Mesothelial cell of epicardium (in vitro differentiated cells): ENCODE measurements around the gene LAMA3. TPM values are rescaled to one million over a fixed set of nuclear protein-coding genes. Genes with fewer than 3 reads are reported as not detected.

ENCODE experiments used
- DNase-seq, 2 experiments: peaks; one replicate each; pipeline ENCODE4 v3.0.0; 2021; ENCODE audit warnings: low spot score in 2 of 2; ENCODE audit not compliant: unreplicated experiment in 2 of 2
- H3K27ac Mint-ChIP-seq: 2 replicates; pipeline ENCODE4 v1.8.0; 2021; ENCODE audit warnings: mixed read lengths
- H3K27me3 Mint-ChIP-seq: 2 replicates; pipeline ENCODE4 v1.8.0; 2021; ENCODE audit warnings: low read depth, mixed read lengths
- H3K36me3 Mint-ChIP-seq: 2 replicates; pipeline ENCODE4 v1.8.0; 2021; ENCODE audit warnings: mixed read lengths
- H3K4me1 Mint-ChIP-seq: 2 replicates; pipeline ENCODE4 v1.8.0; 2021; ENCODE audit warnings: mixed read lengths
- H3K4me3 Mint-ChIP-seq: 2 replicates; pipeline ENCODE4 v1.8.0; 2021; ENCODE audit warnings: mild to moderate bottlenecking, moderate library complexity, mixed read lengths
- H3K9me3 Mint-ChIP-seq: 2 replicates; pipeline ENCODE4 v1.8.0; 2021; ENCODE audit warnings: mixed read lengths
- total RNA-seq: library from RNA; stranded (reverse); gene quantifications from 3 replicates; pipeline ENCODE4 v1.2.1, GENCODE V29; 2021
- TF ChIP-seq, protein P1 (sequence below): fragments of 200-600 bp; sonication (generic); IDR thresholded peaks from one replicate; pipeline ENCODE4 v1.5.0; 2021; ENCODE audit warnings: antibody characterized with exemption; ENCODE audit not compliant: unreplicated experiment

Gene LAMA3
- total RNA-seq, 1 donor from 2014 or later: 6.7 TPM

DNA sequence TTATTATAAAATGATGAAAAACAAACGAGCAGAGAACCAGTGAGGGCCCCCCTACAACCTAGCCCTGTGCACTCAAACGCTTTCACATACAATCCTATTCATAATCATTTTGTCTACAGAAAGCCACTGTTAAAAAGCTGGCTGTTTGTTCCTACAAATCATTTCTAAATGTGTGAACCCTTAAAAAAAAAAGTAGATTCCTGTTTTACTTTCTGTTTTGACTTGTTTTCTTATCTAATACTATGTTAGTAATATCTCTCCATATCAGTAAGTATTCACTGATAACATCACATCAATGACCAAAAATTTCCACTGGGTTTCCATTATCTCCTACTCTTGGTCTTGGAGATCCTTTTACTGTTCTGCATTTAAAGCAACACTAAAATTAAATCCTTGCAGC lies 196.5 kb downstream of the LAMA3 start:
- no peak overlapping the region for H3K27ac Mint-ChIP-seq
- H3K27me3 Mint-ChIP-seq: no peaks in the 10 kb centered on the region
- H3K4me1 Mint-ChIP-seq: peaks cover 45% of the 10 kb centered on the region
- H3K4me3 Mint-ChIP-seq: no peak overlapping the region
- no peak for DNase-seq
- TF ChIP-seq, protein P1, sequence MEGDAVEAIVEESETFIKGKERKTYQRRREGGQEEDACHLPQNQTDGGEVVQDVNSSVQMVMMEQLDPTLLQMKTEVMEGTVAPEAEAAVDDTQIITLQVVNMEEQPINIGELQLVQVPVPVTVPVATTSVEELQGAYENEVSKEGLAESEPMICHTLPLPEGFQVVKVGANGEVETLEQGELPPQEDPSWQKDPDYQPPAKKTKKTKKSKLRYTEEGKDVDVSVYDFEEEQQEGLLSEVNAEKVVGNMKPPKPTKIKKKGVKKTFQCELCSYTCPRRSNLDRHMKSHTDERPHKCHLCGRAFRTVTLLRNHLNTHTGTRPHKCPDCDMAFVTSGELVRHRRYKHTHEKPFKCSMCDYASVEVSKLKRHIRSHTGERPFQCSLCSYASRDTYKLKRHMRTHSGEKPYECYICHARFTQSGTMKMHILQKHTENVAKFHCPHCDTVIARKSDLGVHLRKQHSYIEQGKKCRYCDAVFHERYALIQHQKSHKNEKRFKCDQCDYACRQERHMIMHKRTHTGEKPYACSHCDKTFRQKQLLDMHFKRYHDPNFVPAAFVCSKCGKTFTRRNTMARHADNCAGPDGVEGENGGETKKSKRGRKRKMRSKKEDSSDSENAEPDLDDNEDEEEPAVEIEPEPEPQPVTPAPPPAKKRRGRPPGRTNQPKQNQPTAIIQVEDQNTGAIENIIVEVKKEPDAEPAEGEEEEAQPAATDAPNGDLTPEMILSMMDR: no peak
- no peaks in the 10 kb centered on the region for H3K9me3 Mint-ChIP-seq
- H3K36me3 Mint-ChIP-seq: no peaks in the 10 kb centered on the region

DNA sequence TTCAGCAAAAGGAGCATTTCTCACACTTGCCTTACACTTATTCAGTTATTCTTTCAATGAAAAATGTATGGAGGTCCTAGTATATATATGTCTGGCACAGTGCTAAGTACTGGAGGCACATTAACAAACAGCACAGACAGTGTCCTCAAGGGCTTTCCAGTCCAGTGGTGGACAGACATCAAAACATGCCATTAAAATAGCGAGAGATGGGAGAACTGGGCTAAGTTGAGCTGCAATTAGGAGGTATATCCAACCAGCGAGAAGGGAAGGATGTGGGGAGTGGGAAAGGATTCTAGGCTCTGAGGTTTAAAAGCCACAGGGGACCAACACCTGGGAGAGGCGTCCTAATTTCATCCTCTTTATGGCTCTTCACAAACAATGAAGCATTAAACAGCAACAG lies 197.8 kb downstream of the LAMA3 start:
- Mint-ChIP-seq H3K27ac (no peak overlapping the region), H3K9me3 (no peaks in the 10 kb centered on the region), H3K4me3 (no peak overlapping the region), H3K27me3 (no peaks in the 10 kb centered on the region), H3K36me3 (no peaks in the 10 kb centered on the region), H3K4me1 (peaks cover 42% of the 10 kb centered on the region)
- TF ChIP-seq, protein P1: no peak
- no peak for DNase-seq

DNA sequence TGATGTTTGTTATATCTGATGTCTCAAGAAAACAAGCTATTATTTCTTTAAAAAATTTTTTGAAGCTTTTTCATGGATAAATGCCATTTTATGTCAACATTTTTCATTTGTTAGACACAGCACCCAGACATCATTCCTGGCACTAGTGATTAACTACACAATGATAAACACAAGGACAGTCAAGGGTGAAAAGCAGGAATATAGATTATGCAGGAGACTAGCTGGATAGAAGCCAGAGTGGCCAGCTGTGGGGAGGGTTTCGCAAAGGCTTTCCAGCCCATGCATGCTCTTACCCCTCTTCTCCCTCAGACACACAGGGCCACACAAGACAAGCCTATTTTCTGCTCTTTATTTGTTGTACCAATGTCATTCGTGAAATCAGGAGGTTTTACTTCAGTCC lies 198.2 kb downstream of the LAMA3 start:
- no peak for DNase-seq
- no peaks in the 10 kb centered on the region for H3K36me3 Mint-ChIP-seq

DNA sequence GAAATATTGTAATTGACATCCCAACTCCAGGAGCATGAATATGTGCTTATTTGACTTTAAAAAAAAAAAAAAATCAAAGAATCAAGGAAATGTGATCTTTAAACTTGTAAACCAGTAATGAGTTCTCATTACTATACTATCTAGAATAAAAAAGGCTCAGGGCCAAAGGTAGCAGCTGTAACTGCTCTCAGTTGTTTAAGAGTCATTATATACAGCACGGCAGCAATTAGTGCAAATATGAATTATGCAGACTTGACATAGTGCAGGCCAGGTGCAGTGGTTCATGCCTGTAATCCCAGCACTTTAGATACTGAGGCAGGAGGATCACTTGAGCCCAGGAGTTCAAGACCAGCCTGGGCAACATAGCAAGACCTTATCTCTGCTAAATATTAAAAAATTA lies 199.6 kb downstream of the LAMA3 start:
- H3K36me3 Mint-ChIP-seq: no peaks in the 10 kb centered on the region
- no peak overlapping the region for H3K27ac Mint-ChIP-seq
- H3K27me3 Mint-ChIP-seq: peaks cover 1% of the 10 kb centered on the region
- H3K4me1 Mint-ChIP-seq: peaks cover 29% of the 10 kb centered on the region
- TF ChIP-seq, protein P1: no peak
- no peaks in the 10 kb centered on the region for H3K9me3 Mint-ChIP-seq
- DNase-seq: no peak
- H3K4me3 Mint-ChIP-seq: no peak overlapping the region

More for the DNA sequence above, 198.2 kb downstream of the LAMA3 start:
- Mint-ChIP-seq H3K4me3 (no peak overlapping the region), H3K9me3 (no peaks in the 10 kb centered on the region), H3K27me3 (no peaks in the 10 kb centered on the region), H3K4me1 (peaks cover 42% of the 10 kb centered on the region), H3K27ac (no peak overlapping the region)
- TF ChIP-seq, protein P1: no peak

DNA sequence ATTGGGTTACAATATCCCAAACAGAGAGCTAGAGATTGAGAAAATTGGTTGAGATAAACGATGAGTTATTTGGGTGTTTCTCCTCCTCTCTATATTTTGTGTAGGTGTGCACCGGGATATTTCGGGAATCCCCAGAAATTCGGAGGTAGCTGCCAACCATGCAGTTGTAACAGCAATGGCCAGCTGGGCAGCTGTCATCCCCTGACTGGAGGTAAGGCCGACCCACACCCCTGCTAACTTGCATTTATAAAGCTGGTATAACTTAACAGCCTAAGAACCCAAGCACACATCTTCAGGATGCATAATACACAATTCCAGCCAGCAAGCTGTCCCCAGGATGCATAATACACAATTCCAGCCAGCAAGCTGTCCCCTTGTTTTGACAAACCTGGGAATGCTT lies 200.7 kb downstream of the LAMA3 start:
- Mint-ChIP-seq H3K27ac (no peak overlapping the region), H3K4me1 (peaks cover 19% of the 10 kb centered on the region), H3K9me3 (no peaks in the 10 kb centered on the region), H3K4me3 (no peak overlapping the region), H3K36me3 (no peaks in the 10 kb centered on the region), H3K27me3 (peaks cover 2% of the 10 kb centered on the region)
- TF ChIP-seq, protein P1: no peak
- DNase-seq: no peak

DNA sequence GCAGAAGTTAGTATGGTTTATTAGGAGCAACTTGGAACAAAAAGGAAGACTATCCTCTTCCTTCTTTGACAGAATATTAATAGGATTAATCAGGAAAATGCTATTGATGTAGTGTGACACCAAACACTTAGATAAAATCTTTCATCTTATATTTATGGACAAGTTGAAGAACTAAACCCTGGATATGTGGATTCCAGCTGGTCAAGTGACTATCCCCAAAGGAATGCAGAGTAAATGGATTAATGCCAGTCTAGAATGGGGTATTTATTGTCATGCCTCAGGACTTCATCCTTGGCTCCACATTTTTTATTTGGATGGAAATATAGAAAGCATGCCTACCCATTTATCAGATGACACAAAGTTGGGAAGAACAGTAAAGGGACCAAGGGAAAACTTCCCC lies 201.3 kb downstream of the LAMA3 start:
- TF ChIP-seq, protein P1: no peak
- no peak for DNase-seq
- Mint-ChIP-seq H3K4me3 (no peak overlapping the region), H3K27me3 (peaks cover 2% of the 10 kb centered on the region), H3K4me1 (peaks cover 13% of the 10 kb centered on the region), H3K9me3 (no peaks in the 10 kb centered on the region), H3K27ac (no peak overlapping the region), H3K36me3 (no peaks in the 10 kb centered on the region)
